Esophagus muscularis mucosa (tissue), 4 donors: ENCODE results near the gene BMAL1. TPM values are rescaled to one million over a fixed set of nuclear protein-coding genes. Genes with fewer than 3 reads are reported as not detected.

Source experiments
- DNase-seq: peaks from one replicate; pipeline ENCODE4 v3.0.0-alpha.2; 2017; ENCODE audit errors: extremely low spot score
- H3K27ac ChIP-seq, 4 donors: fragments of 200-600 bp; sonication (generic); replicated peaks in 1 of 4; 1 replicate in 3 of 4; 2 replicates in 1 of 4; pipeline ENCODE4 v1.5.1; 2016 to 2019; ENCODE audit warnings: mild to moderate bottlenecking in 1 of 4
- H3K27me3 ChIP-seq, 4 donors: fragments of 200-600 bp; sonication (generic); one replicate each; pipeline versions ENCODE4 v1.5.1 to v1.6.0; 2016 to 2019
- H3K36me3 ChIP-seq, 4 donors: fragments of 200-600 bp; sonication (generic); one replicate each; pipeline ENCODE4 v1.5.1; 2016 to 2019
- H3K4me1 ChIP-seq, 4 donors: fragments of 200-600 bp; sonication (generic); one replicate each; pipeline ENCODE4 v1.5.1; 2016 to 2019
- H3K4me3 ChIP-seq, 4 donors: fragments of 200-600 bp; sonication (generic); 1 replicate in 2 of 4; 2 replicates in 2 of 4; pipeline ENCODE4 v1.5.1; 2016 to 2019; ENCODE audit warnings: mild to moderate bottlenecking in 4 of 4, moderate library complexity in 1 of 4
- H3K9me3 ChIP-seq, 4 donors: fragments of 200-600 bp; sonication (generic); 1 replicate in 3 of 4; 2 replicates in 1 of 4; pipeline ENCODE4 v1.5.1; 2016 to 2019
- CTCF ChIP-seq, 3 experiments: fragments of 200-600 bp in 2 of 3; fragments of 450-650 bp in 1 of 3; sonication (generic) in 2 of 3; IDR thresholded peaks; one replicate each; pipeline ENCODE4 v1.5.1; 2017 to 2019; ENCODE audit warnings: antibody characterized with exemption in 3 of 3, mild to moderate bottlenecking in 2 of 3, moderate library complexity in 1 of 3
- EP300 ChIP-seq: sonication (generic); formaldehyde crosslinking; IDR thresholded peaks from one replicate; pipeline ENCODE4 v1.6.1; 2017; ENCODE audit warnings: antibody characterized with exemption
- POLR2A ChIP-seq: fragments of 450-650 bp; IDR thresholded peaks from one replicate; pipeline ENCODE4 v1.6.1; 2017; ENCODE audit warnings: antibody characterized with exemption, moderate library complexity, mild to moderate bottlenecking, low read depth
- POLR2AphosphoS5 ChIP-seq, 2 donors: sonication (generic); formaldehyde crosslinking; IDR thresholded peaks; one replicate each; pipeline ENCODE4 v1.6.1; 2017; ENCODE audit warnings: antibody characterized with exemption in 2 of 2
- WGBS: methylation state at CpG from one replicate; pipeline ENCODE4 v1.1.5; 2018; 5-methylcytosine and 5-hydroxymethylcytosine counted together
- intact Hi-C: fragments of 100-400 bp; cut with DNase I; formaldehyde crosslinking; loops from one replicate; pipeline ENCODE4 v1.15.1; 2023
- total RNA-seq, 4 donors: library from RNA; depleted of rRNA; stranded (reverse); fragments of >200 nt; gene quantifications; one replicate each; pipeline versions ENCODE4 v1.1.0 to v1.2.1, GENCODE V29; 2016

Gene BMAL1
- total RNA-seq, 4 donors from 2014 or later, result 31.1 to 36.4 (median 33.9) TPM

GRCh38 chr11:13302420-13302958 lies 24.9 kb downstream of the BMAL1 start:
- Histone ChIP-seq H3K9me3 (no peaks in the 10 kb centered on the region), H3K4me1 (peaks cover 47 to 93% (median 62%) of the 10 kb centered on the region in 4 donors), H3K27ac (no peak overlapping the region), H3K27me3 (no peaks in the 10 kb centered on the region), H3K4me3 (no peak overlapping the region), H3K36me3 (no peaks in the 10 kb centered on the region)
- DNase-seq, result no peak
- intact Hi-C loops, result no loop called here
- no peak for TF ChIP-seq EP300
- no peak for TF ChIP-seq POLR2AphosphoS5 (IDR thresholded peaks at IDR 0.05)
- TF ChIP-seq POLR2A, result no peak
- TF ChIP-seq CTCF (IDR thresholded peaks at IDR 0.05), result no peak
- 95% methylated on average over 8 of the region's 8 CpGs for WGBS

GRCh38 chr11:13303668-13304649 lies 26.4 kb downstream of the BMAL1 start:
- no peak for DNase-seq
- Histone ChIP-seq H3K4me1 (peaks cover 34 to 83% (median 51%) of the 10 kb centered on the region in 4 donors), H3K4me3 (no peak overlapping the region), H3K27ac (no peak overlapping the region), H3K27me3 (no peaks in the 10 kb centered on the region), H3K36me3 (no peaks in the 10 kb centered on the region), H3K9me3 (no peaks in the 10 kb centered on the region)
- 94% methylated on average over 10 of the region's 10 CpGs for WGBS
- no peak for TF ChIP-seq CTCF (IDR thresholded peaks at IDR 0.05)
- TF ChIP-seq POLR2AphosphoS5 (IDR thresholded peaks at IDR 0.05), result no peak
- TF ChIP-seq EP300, result no peak
- no peak for TF ChIP-seq POLR2A
- intact Hi-C loops, result no loop called here

- no peak for TF ChIP-seq POLR2A
- no peak for TF ChIP-seq POLR2AphosphoS5 (IDR thresholded peaks at IDR 0.05)
- no peak for TF ChIP-seq EP300
- TF ChIP-seq CTCF (IDR thresholded peaks at IDR 0.05), result no peak
- Histone ChIP-seq H3K4me3 (no peak overlapping the region), H3K27me3 (no peaks in the 10 kb centered on the region), H3K27ac (no peak overlapping the region), H3K36me3 (no peaks in the 10 kb centered on the region), H3K4me1 (peaks cover 31 to 74% (median 48%) of the 10 kb centered on the region in 4 donors), H3K9me3 (no peaks in the 10 kb centered on the region)
- no peak for DNase-seq
- intact Hi-C loops, result no loop called here
- WGBS, result 76% methylated on average over 4 of the region's 7 CpGs
Observed at GRCh38 chr11:13304655-13305335, 27.2 kb downstream of the BMAL1 start.

- no peak for DNase-seq
- no peak overlapping the region for H3K4me3 ChIP-seq
- peaks cover 35 to 71% (median 50%) of the 10 kb centered on the region in 4 donors for H3K4me1 ChIP-seq
- WGBS, result 94% methylated on average over 2 of the region's 2 CpGs
- peaks cover 0 to 14% (median 6%) of the 10 kb centered on the region in 4 donors for H3K36me3 ChIP-seq
- H3K27ac ChIP-seq, result no peak overlapping the region
- H3K9me3 ChIP-seq, result no peaks in the 10 kb centered on the region
- no peaks in the 10 kb centered on the region for H3K27me3 ChIP-seq
- intact Hi-C loops, result no loop called here
- TF ChIP-seq POLR2A (no peak), POLR2AphosphoS5 (IDR thresholded peaks at IDR 0.05) (no peak), EP300 (no peak), CTCF (IDR thresholded peaks at IDR 0.05) (no peak)
Observed at GRCh38 chr11:13308704-13309103, 31.1 kb downstream of the BMAL1 start.
